NCI-H82 (cell line): ENCODE measurements around the gene RPS28.
"Not testable (repeated sequence)": the region's sequence is repeated elsewhere in the genome, so short reads cannot be mapped to it uniquely, and the experiment has no call there.

Experiments used
- DNase-seq: peaks from one replicate; lab custom pipeline; 2025; lab: John Stamatoyannopoulos, UW

RPS28 gene

DNA sequence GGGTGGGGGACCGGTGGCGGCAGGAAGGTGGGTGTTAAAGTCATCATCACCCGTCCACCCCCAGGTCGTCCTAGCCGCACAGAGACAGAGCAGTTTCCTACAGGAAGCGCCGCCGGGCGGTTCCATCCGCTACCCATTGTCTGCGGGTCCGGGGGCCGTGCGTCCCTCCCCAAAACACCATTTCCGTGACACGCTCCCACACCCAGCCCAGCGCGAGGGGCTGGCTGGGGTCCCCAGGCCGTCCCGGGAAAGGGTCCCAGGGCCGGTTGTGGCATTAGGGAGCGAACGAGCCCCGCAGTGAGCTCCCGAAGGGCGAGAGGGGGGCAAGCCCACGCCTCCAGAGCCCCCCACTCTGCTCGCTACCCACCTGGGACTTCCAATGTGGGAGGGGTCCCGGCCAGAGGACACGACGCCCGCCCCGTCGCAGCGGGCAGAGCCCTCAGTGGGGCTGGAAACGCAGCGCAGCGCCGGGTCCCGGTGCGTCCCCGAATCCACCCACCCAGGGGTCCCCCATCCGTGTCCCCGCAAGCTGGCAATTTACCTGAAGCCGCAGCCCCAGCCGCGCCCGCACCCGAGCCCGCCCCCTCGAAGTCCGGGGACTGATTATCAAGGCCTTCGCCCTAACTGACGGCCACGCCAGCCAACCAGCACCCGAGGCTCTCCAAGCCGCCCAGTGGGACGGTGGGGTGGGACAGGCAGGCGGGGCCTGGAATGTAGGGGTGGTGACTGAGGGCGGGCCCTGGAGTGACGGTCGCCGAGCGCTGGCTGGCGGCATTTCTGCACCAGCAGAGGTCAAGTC is 21.6 kb downstream of the RPS28 start, which contains the start of gene KANK3:
Gene KANK3, minus strand, starts transcription at position 579 of the 799 bp plus-strand sequence. CDS start 5,434 bp downstream, outside the sequence.
- DNase-seq: peak; percentile 95

DNA sequence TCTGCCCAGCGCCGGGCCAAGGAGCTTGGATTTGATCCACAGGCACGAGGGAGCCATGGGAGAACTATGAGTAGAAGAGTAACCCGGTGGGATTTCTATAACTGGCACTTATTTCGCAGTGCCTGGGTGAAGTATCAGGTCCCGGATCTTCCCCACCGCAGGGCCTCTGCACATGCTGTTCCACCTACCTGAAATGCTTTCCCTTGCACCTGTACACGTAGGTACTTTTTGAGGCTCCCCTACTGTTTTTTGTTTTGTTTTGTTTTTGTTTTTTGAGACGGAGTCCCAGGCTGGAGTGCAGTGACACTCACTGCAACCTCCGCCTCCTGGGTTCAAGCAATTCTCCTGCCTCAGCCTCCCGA is 22.2 kb downstream of the RPS28 start:
- DNase-seq: no peak

DNA sequence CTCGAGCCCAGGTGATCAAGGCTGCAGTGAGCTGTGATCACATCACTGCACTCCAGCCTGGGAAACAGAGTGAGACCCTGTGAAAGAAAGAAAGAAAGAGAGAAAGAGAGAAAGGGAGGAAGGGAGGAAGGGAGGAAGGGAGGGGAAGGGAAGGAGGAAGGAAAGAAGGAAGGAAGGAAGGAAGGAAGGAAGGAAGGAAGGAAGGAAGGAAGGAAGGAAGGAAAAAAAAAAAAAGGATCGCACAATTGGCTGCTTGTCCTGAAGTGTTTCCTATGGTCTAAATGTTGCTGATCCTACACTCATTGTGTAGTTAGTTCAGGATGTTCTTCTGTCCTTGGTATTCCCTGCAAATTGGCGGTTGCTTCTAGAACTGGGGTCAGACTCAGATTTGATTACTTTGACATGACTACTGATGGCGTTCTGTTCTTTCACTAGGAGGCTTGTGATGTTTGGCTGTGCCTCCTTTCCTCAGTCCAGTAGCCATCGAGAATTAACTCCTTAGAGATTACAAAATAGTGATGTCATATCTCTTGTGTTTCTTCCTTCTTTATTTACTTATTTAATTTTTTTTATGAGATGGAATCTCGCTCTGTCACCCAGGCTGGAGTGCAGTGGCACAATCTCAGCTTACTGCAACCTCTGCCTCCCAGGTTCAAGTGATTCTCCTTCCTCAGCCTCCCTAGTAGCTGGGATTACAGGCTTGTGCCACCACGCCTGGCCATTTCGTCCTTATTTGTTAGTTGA is 28.5 kb downstream of the RPS28 start:
- DNase-seq: not testable (repeated sequence)

DNA sequence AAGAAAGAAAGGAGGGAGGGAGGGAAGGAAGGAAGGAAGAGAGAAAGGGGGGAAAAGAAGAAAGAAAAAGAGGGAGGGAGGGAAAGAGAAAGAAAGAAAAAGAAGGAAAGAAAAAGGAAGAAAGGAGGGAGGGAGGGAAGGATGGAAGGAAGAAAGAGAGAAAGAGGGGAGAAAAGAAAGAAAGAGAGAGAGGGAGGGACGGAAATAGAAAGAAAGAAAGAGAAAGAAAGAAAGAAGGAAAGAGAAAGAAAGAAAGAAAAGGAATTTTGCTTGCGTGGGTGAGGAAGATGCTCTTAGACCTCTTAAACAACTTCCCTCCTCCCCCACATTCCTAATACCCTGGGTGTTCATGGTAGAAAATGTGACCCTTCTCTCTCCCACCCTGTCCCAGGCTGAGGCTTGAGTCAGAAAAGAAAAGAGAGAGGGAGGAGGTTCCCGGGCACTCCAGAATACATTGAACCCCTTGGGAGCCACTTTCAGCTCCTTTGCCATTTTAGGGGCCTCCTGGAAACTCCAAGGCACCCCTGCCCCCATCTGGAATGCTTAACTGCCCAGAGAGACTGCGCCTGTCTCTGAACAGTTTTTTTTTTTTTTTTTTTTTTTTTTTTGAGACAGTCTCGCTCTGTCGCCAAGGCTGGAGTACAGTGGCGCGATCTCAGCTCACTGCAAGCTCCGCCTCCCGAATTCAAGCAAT is 31.0 kb downstream of the RPS28 start:
- no peak for DNase-seq

DNA sequence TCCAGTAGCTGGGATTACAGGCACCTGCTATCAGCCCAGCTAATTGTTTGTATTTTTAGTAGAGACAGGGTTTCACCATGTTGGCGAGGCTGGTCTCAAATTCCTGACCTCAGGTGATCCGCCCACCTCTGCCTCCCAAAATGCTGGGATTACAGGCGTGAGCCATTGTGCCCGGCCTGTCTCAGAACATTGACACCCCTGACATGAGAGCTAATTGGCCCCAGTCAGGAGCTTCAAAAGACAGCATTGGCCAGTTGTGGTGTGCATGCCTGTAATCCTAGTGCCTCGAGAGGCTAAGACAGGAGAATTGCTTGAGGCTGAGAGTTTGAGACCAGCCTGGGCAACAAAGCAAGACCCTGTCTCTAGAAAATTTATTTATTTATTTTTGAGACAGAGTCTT is 31.5 kb downstream of the RPS28 start:
- not testable (repeated sequence) for DNase-seq

DNA sequence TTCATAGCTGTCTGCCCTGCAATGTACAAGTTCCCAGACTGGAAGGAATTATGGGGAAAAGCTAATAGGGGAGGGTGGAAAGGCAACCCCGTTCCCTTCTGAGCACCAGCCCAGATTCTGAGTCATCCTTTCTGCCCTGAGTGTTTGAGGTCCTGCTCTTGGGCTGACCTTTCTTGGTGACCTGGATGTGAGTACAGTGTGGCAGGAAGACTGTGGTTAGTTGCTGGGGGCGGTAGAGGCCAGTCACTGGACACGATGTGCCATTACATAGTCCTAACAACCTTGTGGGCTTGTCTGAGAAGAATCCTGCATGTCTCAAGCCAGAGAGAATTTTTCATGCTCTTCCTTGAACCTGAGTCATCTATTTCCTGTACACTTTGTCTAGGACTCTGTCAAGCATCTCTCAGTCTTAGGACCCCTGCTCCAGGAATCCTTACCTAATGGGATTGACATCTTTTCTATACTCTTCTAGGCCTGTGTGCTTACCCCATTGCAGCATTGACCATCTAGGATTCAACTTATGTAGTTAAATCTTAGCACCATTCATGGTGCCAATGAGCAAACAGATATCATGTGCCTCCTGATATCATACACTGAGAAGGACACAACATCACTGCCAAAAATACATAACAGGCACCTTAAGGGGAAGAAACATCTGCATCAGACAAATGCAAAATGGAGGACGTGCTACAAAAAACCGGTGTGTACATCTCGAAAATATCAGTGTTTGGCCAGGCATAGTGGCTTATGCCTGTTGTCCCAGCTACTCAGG is 34.5 kb downstream of the RPS28 start:
- DNase-seq: no peak

DNA sequence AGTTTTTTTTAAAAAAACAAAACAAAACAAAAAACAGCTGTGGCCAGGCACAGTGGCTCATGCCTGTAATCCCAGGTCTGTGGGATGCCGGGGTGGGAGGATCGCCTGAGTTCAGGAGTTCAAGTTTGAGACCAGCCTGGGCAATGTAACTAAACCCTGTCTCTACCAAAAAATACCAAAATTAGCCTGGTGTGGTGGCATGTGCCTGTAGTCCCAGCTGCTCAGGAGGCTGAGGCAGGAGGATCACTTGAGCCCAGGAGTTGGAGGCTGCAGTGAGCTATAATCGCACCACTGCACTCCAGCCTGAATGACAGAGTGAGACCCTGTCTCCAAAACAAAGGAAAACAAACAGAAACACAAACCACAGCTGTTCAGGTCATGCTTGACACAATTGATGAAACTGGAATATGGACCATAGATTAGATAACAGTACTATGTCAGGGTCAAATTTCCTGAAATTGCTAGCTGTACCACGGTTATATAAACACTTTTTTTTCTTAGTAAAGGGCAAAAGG is 35.8 kb downstream of the RPS28 start:
- DNase-seq: no peak

DNA sequence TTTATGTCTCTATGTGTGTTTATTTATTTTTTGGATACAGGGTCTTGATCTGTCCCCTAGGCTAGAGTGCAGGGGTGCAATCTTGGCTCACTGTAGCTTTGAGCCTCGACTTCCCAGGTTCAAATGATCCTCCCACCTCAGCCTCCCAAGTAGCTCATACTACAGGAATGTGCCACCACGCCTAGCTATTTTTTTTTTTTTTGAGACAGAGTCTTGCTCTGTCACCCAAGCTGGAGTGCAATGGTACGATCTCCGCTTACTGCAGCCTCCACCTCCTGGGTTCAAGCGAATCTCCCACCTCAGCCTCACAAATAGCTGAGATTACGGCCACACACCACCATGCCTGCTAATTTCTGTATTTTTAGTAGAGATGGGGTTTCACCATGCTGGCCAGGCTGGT is 37.7 kb downstream of the RPS28 start:
- no peak for DNase-seq

DNA sequence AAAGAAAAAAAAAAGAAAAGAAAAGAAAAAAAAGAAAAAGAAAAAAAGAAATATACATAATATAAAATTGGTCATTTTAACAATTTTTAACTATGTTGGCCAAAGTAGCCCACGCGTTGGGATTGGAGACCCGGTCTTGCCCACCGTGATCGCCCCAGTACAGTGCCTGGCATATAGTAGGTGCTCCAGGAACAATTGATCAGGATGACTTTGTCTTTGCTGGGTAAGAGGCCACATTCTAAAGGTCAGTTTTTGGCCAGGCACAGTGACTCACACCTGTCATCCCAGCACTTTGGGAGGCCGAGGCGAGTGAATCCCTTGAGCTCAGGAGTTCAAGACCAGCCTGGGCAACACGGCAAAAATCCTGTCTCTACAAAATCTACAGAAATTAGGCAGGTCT is 38.9 kb downstream of the RPS28 start:
- no peak for DNase-seq

DNA sequence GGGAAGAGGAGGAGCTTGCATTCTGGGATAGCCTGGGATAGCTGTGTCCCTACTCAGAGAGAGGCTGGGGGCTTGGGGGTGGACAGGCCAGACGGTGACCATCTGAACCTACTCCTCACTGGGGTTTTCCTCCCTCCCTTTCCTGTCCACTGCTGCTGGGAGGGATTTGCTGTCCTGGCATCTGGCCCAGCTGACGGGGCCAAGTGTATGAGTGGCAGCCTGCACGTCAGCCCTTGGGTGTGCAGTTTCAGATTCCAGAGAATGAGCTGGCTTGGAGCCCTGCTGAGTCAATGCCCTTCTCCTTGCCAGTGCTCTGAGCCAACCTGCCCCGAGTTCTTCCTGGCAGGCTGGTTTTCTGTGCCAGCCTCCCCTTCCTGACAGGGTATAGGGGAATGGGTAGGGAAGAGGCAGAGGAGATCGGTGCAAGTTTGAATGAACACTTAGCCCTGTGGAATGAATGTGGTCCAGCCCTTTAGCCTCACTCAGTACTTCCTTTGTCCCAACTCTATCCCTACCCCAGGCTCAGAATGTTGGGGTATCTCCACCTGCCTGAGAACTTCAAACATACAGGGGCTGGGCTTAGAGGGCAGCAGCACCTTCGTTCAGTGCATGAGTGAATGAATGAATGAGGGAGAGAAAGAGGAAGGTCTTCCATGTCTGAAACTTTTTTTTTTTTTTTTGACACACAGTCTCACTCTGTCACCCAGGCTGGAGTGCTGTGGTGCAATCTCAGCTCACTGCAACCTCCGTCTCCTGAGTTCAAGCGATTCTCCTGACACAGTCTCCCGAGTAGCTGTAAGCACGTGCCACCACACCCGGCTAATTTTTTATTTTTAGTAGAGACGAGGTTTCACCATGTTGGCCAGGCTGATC is 40.9 kb downstream of the RPS28 start:
- DNase-seq: no peak

DNA sequence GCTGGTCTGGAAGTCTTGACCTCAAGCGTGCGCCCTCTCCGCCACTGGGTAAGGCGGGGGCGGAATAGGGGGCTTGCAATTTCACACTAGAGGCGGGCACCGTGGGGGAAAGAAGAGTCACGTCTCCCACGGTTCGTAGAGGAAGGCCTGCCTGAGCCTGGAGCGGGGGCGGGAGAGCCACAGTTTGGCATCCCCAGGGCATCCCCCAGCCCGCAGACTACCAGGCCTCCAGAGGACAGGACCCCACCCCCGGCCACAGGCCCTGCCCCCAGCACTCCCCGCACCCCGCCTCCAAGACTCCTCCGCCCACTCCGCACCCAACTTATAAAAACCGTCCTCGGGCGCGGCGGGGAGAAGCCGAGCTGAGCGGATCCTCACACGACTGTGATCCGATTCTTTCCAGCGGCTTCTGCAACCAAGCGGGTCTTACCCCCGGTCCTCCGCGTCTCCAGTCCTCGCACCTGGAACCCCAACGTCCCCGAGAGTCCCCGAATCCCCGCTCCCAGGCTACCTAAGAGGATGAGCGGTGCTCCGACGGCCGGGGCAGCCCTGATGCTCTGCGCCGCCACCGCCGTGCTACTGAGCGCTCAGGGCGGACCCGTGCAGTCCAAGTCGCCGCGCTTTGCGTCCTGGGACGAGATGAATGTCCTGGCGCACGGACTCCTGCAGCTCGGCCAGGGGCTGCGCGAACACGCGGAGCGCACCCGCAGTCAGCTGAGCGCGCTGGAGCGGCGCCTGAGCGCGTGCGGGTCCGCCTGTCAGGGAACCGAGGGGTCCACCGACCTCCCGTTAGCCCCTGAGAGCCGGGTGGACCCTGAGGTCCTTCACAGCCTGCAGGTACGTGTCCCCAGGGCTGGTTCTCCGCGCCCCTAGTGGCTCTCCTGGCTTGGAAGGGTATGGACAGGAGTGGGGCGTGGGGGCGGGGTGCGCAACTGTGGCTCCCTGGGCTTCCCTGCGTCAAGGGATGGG is 42.8 kb downstream of the RPS28 start, which contains the start of gene ANGPTL4:
Gene ANGPTL4, plus strand, starts transcription at position 353 of the 969 bp plus-strand sequence. Its CDS starts 167 bp downstream, at position 520.
- DNase-seq: no peak

DNA sequence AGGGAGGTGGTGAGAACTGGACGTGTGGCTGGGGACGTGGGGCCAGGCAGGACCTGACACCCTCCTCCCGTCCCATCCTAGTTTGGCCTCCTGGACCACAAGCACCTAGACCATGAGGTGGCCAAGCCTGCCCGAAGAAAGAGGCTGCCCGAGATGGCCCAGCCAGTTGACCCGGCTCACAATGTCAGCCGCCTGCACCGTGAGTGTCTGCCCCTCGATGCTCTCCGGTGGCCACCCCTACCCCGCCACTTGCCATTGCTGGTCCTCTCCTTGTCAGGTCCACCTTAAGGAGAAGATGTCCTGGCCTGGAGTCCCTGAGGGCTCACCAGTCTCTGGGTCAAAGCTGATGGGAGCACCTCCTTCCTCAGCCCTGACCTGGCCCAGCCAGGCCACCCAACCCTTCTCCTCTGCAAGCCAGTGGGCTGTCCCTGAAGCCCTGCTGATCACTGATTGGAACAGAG is 44.9 kb downstream of the RPS28 start:
- no peak for DNase-seq

DNA sequence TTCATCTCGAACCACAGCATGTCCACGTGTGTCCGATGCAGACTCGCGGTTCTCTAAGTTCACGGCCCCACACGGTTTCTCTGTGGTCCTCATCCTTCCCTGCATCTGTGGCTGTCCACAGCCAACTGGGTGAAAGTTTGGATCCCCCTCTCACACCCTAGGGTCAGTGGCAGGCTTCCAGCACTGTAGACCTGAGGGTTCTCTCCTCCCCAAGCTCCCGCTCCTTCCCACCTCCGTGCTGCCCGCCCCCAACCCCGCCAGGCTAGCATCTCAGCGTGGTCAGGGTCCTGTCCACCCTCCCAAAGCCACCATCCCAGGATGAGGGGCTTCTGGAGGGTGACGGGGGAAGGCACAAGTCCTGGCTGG is 45.6 kb downstream of the RPS28 start:
- no peak for DNase-seq

DNA sequence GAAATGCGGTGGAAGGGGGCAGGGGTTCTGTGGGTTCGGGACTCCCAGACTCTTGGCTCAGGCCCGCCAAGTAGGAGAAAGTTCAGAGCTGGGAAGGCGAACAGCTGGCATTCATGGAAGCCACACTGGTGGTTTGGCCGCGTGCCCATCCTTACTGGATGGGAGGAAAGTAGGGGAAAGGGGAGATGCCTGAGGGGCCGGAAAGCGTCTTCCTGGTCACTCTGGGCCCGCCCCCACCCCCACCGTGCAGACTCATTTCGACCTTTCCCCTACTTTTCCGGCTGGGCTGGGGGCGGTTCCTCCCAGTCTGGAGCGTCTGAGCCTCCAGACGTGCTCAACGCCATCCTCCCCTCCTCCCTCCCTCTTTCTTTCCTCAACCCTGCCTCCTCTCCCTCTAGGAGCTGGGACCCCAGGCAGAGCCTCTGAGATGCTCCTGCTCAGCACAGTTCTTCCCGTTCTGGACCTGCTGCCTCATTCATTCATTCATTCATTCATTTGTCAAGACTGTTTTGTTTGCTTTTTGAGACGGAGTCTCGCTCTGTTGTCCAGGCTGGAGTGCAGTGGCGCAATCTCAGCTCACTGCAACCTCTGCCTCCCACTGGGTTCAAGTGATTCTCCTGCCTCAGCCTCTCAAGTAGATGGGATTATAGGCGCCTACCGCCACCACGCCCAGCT is 46.2 kb downstream of the RPS28 start:
- DNase-seq: peak; percentile 61

DNA sequence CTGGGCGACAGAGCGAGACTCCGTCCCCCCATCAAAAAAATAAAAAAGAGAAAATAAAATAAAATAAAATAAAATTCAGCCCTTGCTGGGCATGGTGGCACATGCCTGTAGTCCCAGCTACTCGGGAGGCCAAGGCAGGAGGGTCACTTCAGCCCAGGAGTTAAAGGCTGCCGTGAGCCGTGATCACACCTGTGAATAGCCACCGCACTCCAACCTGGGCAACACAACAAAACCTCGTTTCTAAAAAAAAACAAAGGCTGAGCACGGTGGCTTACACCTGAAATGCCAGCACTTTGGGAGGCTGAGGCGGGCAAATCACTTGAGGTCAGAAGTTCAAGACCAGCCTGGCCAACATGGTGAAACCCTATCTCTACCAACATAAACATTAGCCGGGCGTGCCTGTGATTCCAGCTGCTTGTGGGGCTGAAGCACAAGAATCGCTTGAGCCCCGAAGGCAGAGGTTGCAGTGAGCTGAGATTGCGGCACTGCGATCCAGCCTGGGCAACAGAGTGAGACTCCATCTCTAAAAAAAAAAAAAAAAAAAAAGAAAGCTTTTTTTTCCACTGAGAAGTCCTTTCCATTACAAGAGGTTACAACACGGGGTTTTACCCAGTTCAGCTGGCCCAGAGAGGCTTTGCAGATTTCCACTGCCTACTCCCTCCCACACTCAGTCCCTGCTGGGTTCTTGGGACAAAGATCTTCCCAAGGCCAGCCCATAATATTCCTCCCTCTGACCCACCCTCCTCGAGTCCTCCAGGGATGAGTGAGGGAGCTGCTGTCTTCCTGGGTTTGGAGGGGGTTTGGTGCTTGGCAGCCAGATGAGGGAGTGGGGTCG is 49.1 kb downstream of the RPS28 start:
- no peak for DNase-seq

DNA sequence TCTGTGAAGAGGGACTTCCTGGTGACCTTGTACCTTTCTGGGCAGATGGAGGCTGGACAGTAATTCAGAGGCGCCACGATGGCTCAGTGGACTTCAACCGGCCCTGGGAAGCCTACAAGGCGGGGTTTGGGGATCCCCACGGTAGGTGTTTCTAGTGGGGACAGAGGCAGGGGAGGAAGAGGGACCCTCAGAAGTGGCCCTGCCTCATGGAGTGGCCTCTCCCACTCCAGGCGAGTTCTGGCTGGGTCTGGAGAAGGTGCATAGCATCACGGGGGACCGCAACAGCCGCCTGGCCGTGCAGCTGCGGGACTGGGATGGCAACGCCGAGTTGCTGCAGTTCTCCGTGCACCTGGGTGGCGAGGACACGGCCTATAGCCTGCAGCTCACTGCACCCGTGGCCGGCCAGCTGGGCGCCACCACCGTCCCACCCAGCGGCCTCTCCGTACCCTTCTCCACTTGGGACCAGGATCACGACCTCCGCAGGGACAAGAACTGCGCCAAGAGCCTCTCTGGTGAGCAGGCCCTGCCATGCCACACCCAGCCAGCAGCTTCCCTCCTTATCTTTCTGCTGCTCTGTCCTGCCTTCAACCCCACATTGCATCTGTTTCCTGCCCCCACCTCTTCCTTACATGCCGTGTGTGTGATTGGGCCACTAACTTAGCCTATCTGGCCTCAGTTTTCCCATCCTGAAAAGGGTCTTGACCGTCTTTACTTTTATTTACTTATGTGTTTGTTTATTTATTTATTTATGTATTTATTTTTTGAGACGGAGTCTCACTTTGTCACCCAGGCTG is 49.9 kb downstream of the RPS28 start:
- DNase-seq: no peak
